Nucleus accumbens (tissue), 56 donors: ENCODE measurements around the gene IL31.
"Not testable (repeated sequence)": the region's sequence is repeated elsewhere in the genome, so short reads cannot be mapped to it uniquely, and the experiment has no call there.

Experiments
- DNase-seq, 56 donors: peaks; one replicate each; lab custom pipeline; 2025; lab: John Stamatoyannopoulos, UW

The IL31 gene

DNA sequence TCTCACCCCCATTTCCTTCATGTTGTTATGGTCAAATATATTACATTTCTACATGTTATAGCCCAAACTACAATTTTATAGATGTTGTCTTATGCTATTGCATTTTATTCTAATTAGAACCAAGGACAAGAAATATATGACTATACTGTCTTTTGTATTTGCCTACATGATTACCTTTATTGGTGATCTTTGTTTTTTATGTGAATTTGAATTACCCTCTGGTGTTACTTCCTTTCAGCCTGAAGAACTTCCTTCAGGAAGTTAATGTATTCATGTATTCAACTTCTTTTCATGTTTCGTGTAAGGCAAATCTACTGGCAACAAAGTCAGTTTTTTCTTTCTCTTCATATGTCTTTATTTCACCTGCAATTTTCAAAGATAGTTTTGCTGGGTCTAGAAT lies 20.8 kb upstream of the IL31 start:
- no peak for DNase-seq

DNA sequence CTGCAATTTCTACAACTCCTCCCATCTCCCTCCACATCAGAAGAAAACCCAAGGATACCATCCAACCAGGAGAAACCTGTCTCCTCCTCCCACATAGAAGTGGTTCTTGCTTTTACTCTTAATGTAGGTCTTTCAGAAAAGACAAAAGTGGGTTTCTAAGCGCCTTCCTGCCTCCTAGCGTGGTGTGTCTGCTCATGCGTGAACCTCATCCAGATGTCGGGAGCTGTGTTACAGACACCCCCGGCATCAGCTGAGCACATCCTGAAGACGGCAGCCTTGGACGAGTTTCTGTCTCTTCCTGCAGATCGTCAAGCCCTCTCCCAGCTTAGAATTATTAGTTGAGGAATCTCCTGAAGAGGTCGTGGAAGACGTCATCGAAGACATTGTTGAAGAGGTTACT lies 18.4 kb upstream of the IL31 start:
- DNase-seq: peak in 3 of 56 donors; percentile 9 to 13 (median 11)

DNA sequence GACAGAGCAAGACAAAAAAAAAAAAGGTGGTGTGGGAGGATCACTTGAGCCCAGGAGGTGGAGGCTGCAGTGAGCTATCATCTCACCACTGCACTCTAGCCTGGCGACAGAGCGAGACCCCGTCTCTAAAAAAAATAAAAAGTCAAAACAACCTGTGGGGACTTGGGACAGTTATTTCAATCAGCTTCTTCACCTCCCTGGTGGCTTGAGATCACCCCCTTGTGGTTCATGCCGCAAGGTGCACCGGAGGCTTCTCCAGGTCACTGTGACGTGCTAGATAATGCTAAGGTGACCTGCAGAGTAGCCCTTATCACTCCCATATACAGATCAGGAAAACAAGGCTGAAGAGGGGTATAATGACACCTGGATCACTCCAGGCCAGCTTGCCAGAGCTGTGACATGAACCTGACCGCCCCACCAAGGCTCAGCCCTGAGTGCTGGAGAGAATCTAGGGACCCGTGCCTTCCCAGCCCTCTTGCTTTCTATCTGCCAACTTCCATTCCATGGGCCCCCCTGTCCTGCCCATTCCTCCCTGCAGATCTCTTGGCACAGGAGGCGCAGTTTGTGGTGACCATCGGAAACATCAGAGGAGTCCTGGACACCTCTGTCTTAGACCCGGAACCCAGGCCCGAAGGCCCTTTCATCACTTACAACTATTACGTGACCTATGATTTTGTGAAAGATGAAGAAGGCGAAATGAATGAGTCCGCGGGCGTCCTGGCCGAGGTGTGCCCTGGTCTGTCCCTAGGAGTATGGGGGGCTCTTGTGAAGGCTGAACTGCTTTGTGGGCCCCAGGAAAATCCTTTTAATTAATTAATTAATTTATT lies 17.0 kb upstream of the IL31 start:
- peak in 12 of 56 donors; percentile 3 to 27 (median 11) for DNase-seq

DNA sequence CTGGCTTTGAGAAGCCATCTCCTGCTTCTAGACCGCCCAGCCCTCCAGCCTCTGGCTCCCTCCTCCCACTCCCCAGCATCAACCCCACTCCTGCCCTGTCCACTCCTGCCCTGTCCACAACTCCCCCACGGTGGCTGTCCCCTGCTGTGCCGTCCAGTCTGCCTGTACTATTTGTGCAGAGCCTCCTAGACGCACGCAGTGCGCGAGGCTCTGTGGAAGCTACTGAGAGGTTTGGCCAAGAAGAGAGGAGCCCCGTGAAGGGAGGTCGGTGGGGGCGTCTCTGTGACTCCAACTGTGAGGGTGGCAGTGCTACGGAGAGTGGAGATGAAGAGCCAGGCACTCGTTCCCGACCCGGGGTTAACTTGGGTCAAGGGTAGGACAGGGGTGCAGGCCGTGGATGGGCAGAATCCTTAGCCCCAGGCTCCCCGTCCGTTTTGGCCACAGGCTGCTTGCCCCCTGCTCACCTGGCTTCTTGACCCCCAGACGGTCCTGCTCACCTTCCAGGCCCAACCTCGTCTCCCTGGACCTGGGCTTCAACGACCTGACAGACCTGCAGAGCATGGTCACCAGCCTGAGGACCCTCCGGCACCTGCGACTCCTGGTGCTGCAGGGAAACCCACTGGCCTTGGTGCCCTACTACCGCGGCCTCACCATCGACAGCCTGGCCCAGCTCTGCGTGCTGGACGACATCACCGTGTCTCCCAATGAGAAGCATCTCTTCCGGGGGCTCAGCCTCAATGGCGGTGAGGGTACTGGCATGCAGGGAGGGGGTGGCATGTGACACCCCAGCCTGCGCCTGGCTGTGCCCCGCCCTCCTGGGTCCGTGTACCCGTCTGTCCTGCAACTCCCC lies 15.8 kb upstream of the IL31 start:
- DNase-seq: no peak

DNA sequence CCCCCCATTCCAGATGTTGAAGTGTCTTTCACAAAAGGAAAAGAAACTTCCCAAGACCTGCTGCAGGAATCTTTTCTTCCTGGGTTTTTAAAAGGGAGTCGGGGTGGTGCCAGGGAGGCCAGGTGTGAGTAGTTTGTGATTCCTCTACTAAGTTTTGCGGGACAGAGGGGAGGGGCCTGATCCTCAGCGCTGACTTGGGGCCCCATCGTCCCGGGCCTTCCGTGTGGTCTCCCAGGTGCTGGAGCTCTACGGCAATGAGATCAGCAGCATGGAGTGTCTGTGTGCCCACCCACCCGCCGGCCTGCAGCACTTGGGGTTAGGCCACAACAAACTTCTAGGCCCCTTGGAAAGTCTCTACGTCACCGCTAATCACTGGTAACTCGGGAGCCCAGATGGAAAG lies 13.4 kb upstream of the IL31 start:
- no peak for DNase-seq

DNA sequence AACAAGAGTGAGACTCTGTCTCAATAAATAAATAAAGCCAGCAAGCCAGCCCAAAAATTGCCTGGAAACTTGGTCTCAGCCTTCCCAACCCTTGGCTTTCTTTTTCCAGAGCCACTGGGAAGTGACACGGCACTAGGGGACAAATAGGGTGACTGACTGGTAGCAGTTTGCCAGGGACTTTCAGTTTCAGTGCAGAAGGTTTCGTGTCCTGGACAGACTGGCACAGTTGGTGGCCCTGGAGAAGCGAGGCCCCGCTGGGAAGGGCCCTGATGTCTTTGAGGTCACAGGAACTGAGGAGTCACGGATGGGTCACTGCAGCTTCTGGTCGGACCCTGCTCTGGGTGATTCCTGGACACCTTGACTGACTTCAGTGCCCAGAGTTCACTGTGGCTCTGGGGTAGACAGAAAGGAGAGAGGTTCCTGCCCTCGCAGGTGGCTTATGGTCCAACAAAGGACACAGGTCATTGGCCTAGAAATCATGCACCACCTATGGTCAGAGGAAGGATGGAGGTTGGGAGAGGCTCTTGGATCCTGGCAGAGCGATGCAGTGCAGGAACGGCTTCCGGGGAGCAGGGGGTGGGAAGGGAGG lies 11.6 kb upstream of the IL31 start:
- DNase-seq: no peak

DNA sequence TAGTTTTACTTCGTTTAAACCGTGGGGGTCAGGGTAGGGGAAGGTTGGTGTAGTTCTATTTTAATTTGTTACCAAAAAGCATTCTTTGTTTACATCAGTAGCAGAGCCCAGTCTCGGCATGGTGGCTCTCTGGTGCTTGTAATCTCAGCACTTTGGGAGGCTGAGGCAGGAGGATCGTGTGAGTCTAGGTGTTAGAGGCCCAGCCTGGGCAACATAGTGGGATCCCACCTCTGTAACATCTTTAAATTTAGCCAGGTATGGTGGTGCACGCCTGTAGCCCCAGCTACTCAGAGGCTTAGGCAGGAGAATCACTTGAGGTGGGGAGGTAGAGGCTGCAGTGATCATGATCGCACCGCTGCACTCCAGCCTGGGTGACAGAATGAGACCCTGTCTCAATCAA lies 11.1 kb upstream of the IL31 start:
- no peak for DNase-seq

DNA sequence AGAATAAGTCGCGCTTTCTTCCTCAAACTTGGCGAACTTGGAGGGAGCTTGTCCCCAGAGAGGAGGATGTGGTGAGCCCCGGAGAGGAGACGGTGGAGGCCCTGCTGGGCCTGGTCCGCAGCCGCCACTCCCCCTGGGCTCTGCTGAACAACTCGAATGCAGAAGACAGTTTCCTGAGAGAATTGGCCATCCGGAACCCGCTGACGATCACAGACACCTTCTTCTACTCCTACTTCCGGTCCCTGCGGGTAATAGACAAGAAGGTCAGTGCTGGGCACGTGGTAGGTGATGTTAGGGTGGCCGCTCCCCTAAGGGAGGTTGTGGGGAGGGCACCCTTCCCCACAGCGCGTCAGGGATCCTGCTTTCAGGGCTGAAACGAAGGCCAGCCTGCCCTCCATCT lies 10.5 kb upstream of the IL31 start:
- DNase-seq: no peak

DNA sequence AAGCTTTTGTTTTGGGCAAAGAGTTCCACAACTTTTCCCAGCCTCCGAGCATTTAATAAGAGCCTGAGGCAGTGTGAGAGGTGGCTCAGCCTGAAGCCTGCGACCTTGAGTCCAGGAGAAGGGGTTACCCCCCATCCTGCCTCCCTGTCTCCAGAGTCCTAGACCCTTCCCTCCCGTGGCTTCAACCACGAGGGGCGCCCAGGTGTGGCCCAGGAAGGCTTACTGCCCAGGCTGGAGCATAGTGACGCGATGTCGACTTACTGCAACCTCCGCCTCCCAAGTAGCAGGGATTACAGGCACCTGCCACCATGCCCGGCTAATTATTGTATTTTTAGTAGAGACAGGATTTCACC lies 9.5 kb upstream of the IL31 start:
- DNase-seq: no peak

DNA sequence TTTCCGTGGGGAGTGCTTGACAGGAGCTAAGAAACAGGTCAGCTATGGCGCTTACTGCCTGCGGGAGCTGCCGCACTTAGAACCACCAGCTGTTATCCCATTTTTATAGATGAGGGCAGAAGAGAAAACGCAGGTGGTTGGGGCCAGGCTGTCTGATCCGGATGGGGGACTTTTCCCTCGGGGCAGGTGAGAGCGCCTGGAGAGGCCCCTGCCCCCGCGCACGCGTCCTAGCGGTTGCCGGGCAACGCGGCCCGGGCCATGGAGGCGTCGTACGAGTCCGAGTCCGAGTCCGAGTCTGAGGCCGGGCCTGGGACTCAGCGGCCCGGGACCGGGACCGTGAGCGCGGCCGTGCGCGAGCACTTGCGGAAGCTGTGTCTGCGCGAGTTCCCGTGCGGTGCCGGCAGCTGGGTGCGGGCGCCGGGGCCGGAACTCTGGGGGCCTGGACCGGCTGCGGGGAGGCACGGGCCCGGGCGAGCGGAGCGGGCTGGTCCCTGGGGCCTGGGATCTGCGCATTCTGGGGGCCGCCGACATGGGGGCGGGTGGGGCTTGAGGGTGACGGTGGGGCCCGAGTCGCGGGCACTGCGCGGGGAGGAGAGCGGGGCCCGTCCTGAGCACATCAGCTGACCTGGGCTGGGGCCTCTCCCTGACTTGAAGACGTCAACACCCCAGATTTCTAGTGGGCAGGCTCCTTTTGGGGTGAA lies 9.0 kb upstream of the IL31 start, which contains the start of gene LRRC43:
LRRC43 (plus strand) TSS at position 237 of the 701 bp plus-strand sequence; CDS start at position 259, 22 bp downstream.
- DNase-seq: peak in 11 of 56 donors; percentile 9 to 71 (median 28)

DNA sequence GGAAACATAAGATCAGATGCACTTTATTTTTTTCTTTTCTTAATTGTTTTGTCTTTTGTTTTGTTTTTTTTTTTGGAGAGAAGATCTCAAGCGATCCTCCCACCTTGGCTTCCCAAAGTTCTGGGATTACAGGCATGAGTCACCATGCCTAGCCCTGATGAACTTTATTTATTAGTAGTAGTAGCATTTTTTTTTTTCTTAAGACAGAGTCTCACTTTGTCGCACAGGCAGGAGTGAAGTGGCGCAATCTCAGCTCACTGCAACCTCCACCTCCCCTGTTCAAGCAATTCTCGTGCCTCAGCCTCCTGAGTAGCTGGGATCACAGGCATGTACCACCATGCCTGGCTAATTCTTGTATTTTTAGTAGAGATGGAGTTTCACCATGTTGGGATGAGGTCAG lies 2.5 kb upstream of the IL31 start:
- DNase-seq: not testable (repeated sequence)

DNA sequence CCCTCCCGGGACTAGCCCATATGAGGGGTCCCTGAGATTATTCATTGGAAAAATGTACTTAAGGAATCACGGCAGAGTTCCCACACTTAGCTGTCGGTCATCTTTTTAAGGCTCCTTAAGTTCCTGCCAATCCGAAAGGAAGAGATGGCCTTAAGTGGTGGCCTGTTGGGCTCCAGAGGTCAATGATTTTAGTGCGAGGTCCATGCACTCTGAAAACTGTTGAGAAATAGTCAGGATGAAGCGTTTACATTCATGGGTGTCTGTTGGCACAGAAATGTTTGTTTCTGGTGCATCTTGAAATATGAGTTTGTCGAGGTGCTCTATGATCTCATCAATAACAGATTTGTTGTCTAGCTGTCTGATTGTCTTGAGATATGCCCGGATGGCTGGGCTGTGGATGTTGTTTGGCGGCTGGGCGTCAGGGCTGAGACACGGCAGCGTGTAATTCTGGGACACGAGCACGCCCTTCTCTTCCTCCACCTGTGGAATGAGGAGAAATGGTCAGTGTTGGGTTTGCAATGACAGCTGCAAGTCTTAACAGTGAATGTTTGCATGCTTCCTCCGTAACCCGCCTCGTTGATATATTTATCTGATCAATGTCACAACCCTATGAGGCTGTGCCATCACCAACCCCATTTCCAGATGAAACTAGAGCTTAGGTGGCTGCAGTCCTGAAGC lies 1.6 kb downstream of the IL31 start:
- no peak for DNase-seq

DNA sequence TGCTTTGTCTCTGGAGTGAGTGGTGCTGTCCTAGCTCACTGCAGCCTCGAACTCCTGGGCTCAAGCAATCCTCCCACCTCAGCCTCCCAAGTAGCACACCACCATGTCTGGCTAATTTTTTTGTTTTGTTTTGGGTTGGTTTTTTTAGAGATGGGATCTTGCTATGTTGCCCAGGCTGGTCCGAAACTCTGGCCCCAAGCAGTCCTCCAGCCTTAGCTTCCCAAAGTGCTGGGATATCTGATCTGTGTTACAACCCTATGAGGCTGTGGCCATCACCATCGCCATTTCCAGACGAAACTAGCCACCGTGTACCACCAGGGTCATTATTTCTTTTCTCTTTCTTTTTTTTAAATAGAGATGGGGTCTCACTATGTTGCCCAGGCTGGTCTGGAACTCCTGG lies 2.6 kb downstream of the IL31 start:
- DNase-seq: no peak

DNA sequence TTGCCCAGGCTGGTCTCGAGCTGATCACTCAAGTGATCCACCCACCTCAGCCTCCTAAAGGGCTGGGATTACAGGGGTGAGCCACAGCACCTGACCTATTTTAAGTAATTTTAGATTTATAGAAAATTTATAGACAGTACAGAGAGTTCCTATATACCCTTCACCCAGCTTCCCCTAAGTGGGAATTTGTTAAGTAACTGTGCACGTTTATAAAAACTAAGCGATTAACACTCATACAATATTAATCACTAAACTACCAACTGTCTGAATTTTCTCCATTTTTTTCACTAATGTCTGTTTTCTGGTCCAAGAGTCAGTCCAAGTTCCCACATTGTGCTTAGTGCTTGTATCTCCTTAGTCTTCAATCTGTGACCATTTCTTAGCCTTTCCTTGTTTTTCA lies 5.5 kb downstream of the IL31 start:
- no peak for DNase-seq

DNA sequence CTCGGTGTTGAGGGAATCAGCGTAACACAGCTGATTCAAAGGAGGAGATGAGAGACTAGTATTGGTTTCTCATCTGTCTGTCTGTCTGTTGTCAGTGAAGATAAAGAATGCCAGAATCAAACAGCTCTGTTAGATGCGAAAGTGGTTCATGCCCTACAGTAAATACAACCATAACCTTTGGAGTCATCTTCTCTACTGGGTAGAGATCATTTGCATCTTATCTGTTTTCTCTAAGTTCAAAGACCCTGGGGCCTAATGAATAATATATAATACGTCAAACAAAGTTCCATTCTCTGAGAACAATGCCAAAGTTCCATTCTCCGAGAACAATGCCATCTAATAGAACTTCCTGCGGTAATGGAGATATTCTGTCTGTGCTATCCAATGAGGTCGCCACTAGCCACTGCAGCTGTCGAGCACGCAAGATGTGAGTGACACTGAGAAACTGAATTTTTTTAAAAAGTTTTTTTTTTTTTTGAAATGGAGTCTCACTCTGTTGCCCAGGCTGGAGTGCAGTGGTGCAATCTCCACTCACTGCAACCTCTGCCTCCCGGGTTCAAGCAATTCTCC lies 6.6 kb downstream of the IL31 start:
- DNase-seq: no peak

DNA sequence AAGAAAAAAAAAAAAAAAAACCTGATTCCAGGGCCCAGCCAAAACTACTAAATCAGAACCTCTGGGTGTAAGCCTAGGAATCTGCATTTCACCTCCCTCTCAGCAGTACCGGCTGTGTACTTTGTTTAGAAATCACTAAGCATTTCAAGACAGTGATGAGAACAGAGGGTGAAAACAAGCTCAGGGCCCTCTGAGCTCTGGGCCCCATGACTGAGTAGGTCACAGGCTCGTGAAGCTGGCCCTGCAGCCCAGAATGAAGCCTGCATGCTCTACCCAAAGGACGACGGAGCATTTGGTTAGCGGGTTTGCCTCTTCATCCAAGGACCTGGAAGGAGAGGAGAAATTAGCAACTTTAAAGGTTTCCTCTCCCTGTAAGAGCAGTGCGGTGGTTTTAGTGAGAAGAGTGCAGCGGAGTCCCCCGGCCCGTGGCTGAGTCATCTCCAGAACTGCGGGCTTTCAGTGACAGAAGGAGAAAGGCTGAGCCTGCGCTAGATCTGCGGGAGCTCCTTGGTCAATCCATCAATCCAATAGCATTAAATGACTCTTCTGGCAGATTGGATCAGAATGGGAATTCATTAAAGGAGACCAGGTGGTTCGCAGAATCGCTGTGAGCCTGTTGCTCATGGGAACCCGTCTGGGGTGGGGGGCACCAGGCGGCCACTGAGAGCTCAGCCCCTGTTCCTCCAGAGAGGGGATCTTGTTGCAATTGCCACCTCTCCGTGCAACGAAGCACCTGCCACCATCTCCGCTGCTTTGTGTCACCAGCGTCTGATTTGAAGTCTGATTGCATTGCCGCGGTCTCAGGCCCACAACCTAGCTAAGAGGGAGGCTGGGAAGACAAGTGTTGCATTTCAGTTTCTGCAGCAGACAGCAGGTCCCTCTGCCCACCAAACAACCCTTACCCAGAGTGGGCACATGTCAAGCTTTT lies 7.3 kb downstream of the IL31 start:
- DNase-seq: no peak

DNA sequence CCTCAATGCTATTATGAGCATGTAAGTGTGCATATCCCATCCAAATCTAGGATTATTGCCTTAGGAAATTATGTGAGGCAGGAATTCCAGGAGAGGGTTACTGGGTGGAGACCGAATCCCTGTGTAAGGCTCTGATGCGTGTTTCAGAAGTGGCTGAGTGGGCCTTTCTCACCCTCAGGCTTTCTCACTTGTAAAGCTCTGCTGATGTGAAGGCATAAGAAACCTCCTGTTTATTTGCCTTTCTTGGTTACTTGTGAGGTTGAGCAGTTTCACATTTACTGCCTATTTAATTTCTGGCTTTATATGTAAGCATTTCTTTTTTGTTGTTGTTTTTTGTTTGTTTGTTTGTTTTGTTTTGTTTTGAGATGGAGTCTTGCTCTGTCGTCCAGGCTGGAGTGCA lies 11.0 kb downstream of the IL31 start:
- DNase-seq: no peak

DNA sequence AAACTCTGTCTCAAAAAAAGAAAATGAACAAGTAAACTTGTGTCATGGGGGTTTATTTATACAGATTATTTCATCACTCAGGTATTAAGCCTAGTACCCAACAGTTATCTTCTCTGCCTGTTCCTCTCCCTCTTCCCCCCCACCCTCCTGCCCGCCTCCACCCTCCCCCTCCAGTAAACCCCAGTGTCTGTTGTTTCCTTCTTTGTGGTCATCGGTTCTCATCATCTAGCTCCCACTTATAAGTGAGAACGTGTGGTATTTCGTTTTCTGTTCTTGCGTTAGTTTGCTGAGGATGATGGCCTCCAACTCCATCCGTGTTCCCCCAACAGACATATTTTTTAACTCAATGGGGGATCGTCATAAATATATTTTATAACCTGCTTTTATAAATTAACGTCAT lies 12.3 kb downstream of the IL31 start:
- no peak for DNase-seq

DNA sequence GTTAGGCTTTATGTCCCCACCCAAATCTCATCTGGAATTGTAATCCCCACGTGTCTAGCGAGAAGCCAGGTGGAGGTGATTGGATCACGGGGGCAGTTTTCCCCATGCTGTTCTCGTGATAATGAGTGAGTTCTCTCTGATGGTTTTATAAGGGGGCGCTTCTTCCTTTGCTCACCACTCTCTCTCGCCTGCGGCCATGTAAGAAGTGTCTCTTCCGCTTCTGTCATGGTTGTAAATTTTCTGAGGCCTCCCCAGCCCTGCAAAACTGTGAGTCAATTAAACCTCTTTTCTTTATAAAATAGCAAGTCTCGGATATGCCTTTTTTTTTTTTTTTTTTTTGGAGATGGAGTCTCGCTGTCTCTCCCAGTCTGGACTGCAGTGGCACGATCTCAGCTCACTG lies 13.3 kb downstream of the IL31 start:
- DNase-seq: no peak
